ENCODE data around the gene UBE2A.

Gene UBE2A

DNA sequence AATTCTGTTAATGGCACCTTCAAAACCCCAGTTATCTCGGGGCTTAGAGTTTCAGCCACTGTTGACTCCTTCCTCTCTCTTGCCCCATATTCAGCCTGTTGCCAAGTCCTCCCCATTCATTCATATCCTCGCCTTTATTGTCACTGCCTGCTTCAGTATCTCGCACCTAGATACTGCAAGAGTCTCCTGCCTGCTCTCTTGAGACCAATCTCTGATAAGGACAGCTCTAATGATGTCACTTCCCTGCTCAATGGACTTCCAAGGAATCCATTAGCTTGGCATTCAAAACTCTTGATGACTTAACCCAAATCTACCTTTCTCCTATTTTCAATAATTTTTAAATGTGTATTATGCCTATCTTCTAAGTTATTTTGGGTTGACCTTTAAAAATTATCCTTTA lies 1.1 kb upstream of the UBE2A start:
- Histone ChIP-seq H3K4me3 (ENCODE audit: insufficient read depth, low read depth, low read length, poor library complexity, severe bottlenecking) (peak overlapping the region; percentile 68), H3K4me1 (ENCODE audit: control insufficient read depth, insufficient read depth, low read length, poor library complexity, severe bottlenecking) (peaks cover 8% of the 10 kb centered on the region), H3K9me3 (ENCODE audit: control insufficient read depth, low read length) (no peaks in the 10 kb centered on the region), H3K27me3 (replicated peaks; ENCODE audit: control insufficient read depth, insufficient read depth, low read length, poor library complexity, severe bottlenecking) (no peaks in the 10 kb centered on the region), H3K27ac (ENCODE audit: insufficient read depth, low read length, poor library complexity, severe bottlenecking) (no peak overlapping the region), H3K36me3 (ENCODE audit: control insufficient read depth, insufficient read depth, low read length) (no peaks in the 10 kb centered on the region)
- no peak for DNase-seq

DNA sequence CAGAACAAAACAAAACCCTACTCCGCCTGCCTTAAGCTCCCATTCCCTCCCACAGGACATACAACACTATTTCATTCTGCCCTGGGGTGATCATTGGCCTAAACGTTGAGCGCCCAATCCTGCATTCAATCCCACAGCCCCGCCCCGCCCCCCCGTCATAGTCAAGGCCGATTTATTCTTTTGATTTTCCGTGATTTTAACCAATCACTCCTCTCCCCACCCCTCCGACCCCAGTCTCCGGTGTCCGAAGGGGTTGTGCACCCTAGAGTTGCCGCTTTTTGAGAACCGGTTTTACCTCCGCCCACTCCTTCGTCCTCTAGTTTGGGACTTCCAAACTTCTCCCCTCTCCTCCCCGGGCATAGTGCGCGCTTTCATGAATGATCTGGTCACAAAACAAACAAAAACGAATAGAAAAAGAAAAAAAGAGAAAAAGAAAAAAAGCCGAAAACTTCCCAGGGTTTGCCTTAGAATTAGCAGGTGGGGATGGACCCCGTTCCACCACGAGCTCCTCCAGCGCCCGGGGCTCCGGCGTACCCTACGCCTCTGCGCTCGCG lies 446 bp upstream of the UBE2A start:
- H3K27ac ChIP-seq (ENCODE audit: insufficient read depth, low read length, poor library complexity, severe bottlenecking), result peak overlapping the region; percentile 79
- peak overlapping the region; percentile 68 for H3K4me3 ChIP-seq (ENCODE audit: insufficient read depth, low read depth, low read length, poor library complexity, severe bottlenecking)
- no peaks in the 10 kb centered on the region for H3K9me3 ChIP-seq (ENCODE audit: control insufficient read depth, low read length)
- H3K4me1 ChIP-seq (ENCODE audit: control insufficient read depth, insufficient read depth, low read length, poor library complexity, severe bottlenecking), result peaks cover 8% of the 10 kb centered on the region
- peak in 1 of 3 donors; percentile 9 for DNase-seq
- H3K27me3 ChIP-seq (replicated peaks; ENCODE audit: control insufficient read depth, insufficient read depth, low read length, poor library complexity, severe bottlenecking), result no peaks in the 10 kb centered on the region
- H3K36me3 ChIP-seq (ENCODE audit: control insufficient read depth, insufficient read depth, low read length), result no peaks in the 10 kb centered on the region

DNA sequence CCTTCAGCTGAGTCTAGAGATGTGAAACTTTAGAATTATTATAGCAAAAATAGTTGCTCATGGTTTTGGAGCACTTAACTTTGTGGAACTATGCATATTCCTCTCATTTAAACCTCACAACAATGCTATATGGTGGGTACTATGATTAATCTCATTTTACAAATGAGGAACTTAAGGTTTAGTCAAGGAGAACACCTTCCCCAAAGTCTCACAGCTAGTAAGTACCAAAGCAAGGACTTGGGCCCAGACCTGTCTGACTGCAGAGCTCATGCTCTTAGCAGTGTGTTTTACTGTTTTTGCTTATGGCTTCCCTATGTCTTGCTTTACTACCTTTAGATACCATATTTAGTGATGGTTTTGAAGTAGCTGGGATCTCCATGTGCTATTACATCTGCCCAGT lies 5.1 kb downstream of the UBE2A start:
- no peaks in the 10 kb centered on the region for H3K27me3 ChIP-seq (replicated peaks; ENCODE audit: control insufficient read depth, insufficient read depth, low read length, poor library complexity, severe bottlenecking)
- H3K4me1 ChIP-seq (ENCODE audit: control insufficient read depth, insufficient read depth, low read length, poor library complexity, severe bottlenecking), result peaks cover 4% of the 10 kb centered on the region
- H3K4me3 ChIP-seq (ENCODE audit: insufficient read depth, low read depth, low read length, poor library complexity, severe bottlenecking), result no peak overlapping the region
- no peak overlapping the region for H3K27ac ChIP-seq (ENCODE audit: insufficient read depth, low read length, poor library complexity, severe bottlenecking)
- no peaks in the 10 kb centered on the region for H3K9me3 ChIP-seq (ENCODE audit: control insufficient read depth, low read length)
- no peak for DNase-seq
- peaks cover 6% of the 10 kb centered on the region for H3K36me3 ChIP-seq (ENCODE audit: control insufficient read depth, insufficient read depth, low read length)

DNA sequence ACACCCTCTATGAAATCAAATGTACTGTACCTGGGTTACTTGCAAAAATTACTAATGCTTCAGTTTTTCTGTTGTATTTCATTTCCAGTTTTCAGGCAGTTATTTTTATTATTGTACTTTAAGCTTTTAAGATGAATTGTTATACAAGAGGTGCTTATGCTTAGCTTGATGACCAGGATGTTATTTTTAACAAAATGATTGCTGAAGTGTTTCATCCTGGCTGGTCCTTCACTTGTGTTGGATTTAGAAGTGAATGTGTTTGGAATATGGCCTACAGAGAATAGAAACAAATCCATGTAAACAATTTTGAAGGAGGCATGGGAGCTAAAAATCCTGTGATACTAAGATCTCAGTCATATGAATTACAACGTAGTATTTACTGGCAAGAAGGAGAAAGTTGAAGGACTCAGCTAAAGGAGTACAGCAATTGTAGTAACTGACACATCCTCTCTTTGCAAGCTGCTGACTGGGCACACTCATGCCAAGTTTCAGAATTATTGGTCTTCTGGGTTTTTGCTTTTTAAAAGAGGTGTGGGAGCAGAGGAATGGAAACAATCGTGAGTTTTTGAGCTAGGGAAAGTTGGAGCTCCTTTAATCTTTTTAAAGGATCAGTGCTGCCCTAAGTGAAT lies 9.2 kb downstream of the UBE2A start:
- H3K27me3 ChIP-seq (replicated peaks; ENCODE audit: control insufficient read depth, insufficient read depth, low read length, poor library complexity, severe bottlenecking), result no peaks in the 10 kb centered on the region
- no peaks in the 10 kb centered on the region for H3K4me1 ChIP-seq (ENCODE audit: control insufficient read depth, insufficient read depth, low read length, poor library complexity, severe bottlenecking)
- no peak overlapping the region for H3K27ac ChIP-seq (ENCODE audit: insufficient read depth, low read length, poor library complexity, severe bottlenecking)
- H3K36me3 ChIP-seq (ENCODE audit: control insufficient read depth, insufficient read depth, low read length), result peaks cover 6% of the 10 kb centered on the region
- H3K9me3 ChIP-seq (ENCODE audit: control insufficient read depth, low read length), result no peaks in the 10 kb centered on the region
- H3K4me3 ChIP-seq (ENCODE audit: insufficient read depth, low read depth, low read length, poor library complexity, severe bottlenecking), result no peak overlapping the region
- DNase-seq, result no peak

DNA sequence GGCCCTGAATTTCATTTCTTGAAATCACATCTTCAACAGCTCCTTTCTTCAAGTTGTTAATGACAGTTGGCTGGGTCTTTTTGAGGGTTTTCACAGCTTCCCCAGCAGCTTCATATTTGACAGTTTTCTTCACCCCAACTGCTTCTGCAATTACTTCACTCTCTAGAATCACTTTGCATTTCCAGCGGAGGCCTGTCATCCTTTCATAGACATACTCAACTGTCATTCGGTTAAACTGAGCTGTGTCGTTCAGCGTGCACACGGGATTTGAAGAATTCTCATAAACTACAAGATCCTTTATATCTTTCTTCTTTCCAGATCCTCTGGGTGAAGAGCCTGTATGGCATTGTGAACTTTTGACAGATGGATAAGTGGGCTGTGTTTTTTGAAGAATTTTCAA lies 15.4 kb downstream of the UBE2A start:
- H3K4me1 ChIP-seq (ENCODE audit: control insufficient read depth, insufficient read depth, low read length, poor library complexity, severe bottlenecking), result no peaks in the 10 kb centered on the region
- no peaks in the 10 kb centered on the region for H3K27me3 ChIP-seq (replicated peaks; ENCODE audit: control insufficient read depth, insufficient read depth, low read length, poor library complexity, severe bottlenecking)
- no peak overlapping the region for H3K4me3 ChIP-seq (ENCODE audit: insufficient read depth, low read depth, low read length, poor library complexity, severe bottlenecking)
- H3K9me3 ChIP-seq (ENCODE audit: control insufficient read depth, low read length), result no peaks in the 10 kb centered on the region
- DNase-seq, result no peak
- H3K36me3 ChIP-seq (ENCODE audit: control insufficient read depth, insufficient read depth, low read length), result peaks cover 21% of the 10 kb centered on the region
- H3K27ac ChIP-seq (ENCODE audit: insufficient read depth, low read length, poor library complexity, severe bottlenecking), result no peak overlapping the region

DNA sequence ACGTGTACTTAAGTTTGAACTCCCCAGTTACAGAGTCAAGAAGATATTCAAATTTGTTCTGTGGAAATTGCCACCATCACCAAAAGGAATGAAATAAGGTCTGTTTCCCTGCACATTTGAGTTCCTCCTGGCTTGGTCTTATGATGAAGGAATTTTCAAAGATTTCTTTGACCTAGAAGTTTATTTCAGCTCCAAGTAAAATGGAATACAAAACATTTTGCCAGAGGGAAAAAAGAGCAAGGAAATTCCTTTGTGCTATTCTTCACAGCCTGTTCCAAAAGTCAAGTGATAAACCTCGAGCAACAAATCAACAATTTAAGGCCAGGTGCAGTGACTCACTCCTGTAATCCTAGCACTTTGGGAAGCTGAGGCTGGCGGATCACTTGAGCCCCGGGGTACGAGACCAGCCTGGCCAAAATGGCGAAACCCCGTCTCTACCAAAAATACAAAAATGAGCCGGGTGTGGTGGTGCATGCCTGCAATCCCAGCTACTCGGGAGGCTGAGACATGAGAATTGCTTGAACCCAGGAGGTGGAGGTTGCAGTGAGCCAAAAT lies 28.4 kb downstream of the UBE2A start:
- DNase-seq, result no peak
- Histone ChIP-seq H3K4me1 (ENCODE audit: control insufficient read depth, insufficient read depth, low read length, poor library complexity, severe bottlenecking) (no peaks in the 10 kb centered on the region), H3K36me3 (ENCODE audit: control insufficient read depth, insufficient read depth, low read length) (peaks cover 3% of the 10 kb centered on the region), H3K9me3 (ENCODE audit: control insufficient read depth, low read length) (no peaks in the 10 kb centered on the region), H3K27me3 (replicated peaks; ENCODE audit: control insufficient read depth, insufficient read depth, low read length, poor library complexity, severe bottlenecking) (no peaks in the 10 kb centered on the region), H3K27ac (ENCODE audit: insufficient read depth, low read length, poor library complexity, severe bottlenecking) (no peak overlapping the region), H3K4me3 (ENCODE audit: insufficient read depth, low read depth, low read length, poor library complexity, severe bottlenecking) (no peak overlapping the region)

DNA sequence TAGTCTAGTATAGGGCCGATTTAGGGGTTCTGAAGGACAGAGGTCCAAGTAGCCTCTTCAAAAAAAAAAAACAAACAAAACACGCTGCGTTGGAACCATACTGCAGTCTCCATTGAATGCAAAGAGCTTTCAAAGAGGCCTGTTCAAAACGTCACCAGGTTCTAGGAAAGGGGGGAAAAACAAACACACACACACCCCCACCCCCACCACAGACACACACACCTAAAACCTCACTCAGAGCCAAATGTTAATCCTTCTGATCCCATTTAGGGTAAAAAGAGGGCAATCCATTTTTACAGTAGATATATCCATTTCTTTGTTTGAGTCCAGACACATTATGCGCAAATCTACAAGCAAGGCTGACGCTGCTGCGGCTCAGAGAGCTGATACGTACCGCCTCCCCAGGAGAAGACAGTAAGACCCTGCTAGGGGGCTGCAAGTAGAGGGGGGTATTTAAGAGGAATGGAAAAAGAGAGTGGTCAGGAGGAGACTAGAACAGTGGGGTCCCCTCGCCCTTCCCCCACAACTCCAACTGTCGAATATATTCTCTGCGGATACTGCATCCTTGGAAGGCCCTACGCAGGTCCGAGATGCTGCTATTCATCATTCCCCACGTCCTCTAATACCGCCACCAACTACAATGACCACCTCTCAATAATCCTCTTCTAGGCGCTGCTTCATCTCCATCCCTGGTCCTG lies 30.6 kb downstream of the UBE2A start:
- H3K36me3 ChIP-seq (ENCODE audit: control insufficient read depth, insufficient read depth, low read length), result peaks cover 3% of the 10 kb centered on the region
- no peaks in the 10 kb centered on the region for H3K9me3 ChIP-seq (ENCODE audit: control insufficient read depth, low read length)
- H3K27ac ChIP-seq (ENCODE audit: insufficient read depth, low read length, poor library complexity, severe bottlenecking), result peak overlapping the region; percentile 84
- H3K4me1 ChIP-seq (ENCODE audit: control insufficient read depth, insufficient read depth, low read length, poor library complexity, severe bottlenecking), result no peaks in the 10 kb centered on the region
- no peaks in the 10 kb centered on the region for H3K27me3 ChIP-seq (replicated peaks; ENCODE audit: control insufficient read depth, insufficient read depth, low read length, poor library complexity, severe bottlenecking)
- no peak for DNase-seq
- peak overlapping the region; percentile 75 for H3K4me3 ChIP-seq (ENCODE audit: insufficient read depth, low read depth, low read length, poor library complexity, severe bottlenecking)

DNA sequence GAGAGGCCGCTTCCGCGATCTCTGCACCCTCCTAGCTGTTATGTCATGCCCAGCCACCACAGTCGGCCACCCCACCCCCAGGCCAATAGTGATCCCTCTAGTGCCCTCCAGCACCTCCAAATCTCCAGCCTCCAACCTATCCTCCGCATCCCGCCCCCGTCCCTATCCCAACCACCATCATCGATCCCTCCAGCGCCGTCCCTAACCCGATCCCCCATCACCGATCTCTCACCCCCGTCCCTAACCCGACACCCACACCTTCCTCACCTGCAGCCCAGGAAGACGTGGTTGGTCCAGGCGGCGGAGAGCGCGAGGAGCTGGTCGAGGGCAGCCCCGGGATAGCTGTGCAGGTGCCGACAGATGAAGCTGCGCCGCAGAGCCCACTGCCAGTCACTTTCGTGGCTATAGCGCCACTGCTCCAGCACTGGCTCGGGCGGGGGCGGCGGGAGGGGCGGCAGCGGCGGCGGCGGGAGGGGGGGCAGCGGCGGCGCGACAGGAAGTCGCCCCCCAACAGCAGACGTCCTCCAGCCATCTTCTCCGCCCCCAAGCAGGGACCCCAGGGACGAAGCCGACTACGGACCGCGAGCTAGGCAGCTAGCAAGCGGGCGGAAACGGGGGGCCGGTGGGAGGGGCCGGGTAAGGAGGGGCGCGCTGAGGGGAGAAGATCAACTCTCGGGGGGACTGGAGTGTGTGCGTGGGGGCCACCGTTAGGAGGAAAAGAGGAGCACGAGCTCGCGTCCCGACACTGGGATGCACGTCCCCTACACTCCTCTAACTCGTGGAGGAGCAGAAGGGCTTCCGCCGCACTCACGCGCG lies 31.3 kb downstream of the UBE2A start:
- Histone ChIP-seq H3K36me3 (ENCODE audit: control insufficient read depth, insufficient read depth, low read length) (peaks cover 3% of the 10 kb centered on the region), H3K9me3 (ENCODE audit: control insufficient read depth, low read length) (no peaks in the 10 kb centered on the region), H3K27ac (ENCODE audit: insufficient read depth, low read length, poor library complexity, severe bottlenecking) (peak overlapping the region; percentile 84), H3K4me3 (ENCODE audit: insufficient read depth, low read depth, low read length, poor library complexity, severe bottlenecking) (peak overlapping the region; percentile 75), H3K4me1 (ENCODE audit: control insufficient read depth, insufficient read depth, low read length, poor library complexity, severe bottlenecking) (no peaks in the 10 kb centered on the region), H3K27me3 (replicated peaks; ENCODE audit: control insufficient read depth, insufficient read depth, low read length, poor library complexity, severe bottlenecking) (no peaks in the 10 kb centered on the region)
- peak; percentile 9 to 39 (median 32) for DNase-seq

DNA sequence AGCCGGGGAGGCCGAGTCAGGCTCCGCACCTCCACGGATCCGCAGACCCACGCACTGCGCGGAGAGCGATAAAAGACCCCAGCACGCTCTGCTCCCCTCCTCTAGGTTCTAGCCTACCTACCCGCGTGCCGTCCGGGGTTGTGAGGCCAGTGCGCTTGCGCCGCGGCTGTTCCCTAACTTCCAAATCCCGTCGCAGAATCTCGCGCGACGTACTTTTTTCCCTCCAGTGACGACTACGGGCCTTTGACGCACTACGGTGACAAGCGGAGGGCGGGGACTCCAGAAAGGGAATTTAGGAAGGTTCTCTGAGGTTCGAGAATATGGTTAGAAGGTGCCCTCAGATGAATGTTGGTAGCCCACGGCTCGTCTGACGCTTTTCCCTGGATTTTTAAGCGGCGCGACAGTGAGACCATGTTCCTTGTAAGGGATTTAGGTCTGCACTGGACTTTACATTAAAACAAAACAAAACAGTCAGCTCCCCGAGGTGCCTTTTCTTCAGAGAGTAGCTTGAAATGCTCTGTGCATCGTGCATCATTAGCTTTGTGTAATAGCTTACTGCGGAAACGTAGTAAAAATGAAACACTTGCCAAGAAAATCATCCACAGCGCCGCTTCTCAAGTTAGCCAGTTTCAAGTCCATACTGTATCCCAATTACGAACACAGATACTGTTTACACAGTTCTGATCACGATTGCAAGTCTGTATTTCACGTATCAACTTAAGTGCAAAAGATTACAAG lies 32.1 kb downstream of the UBE2A start, which contains the start of gene NKRF:
TSS of gene NKRF (minus strand) at position 145 of the 738 bp plus-strand sequence.
- H3K4me3 ChIP-seq (ENCODE audit: insufficient read depth, low read depth, low read length, poor library complexity, severe bottlenecking), result peak within 1 kb of the TSS; percentile 75
- H3K36me3 ChIP-seq (ENCODE audit: control insufficient read depth, insufficient read depth, low read length), result no peaks in the 10 kb centered on the region
- no peaks in the 10 kb centered on the region for H3K27me3 ChIP-seq (replicated peaks; ENCODE audit: control insufficient read depth, insufficient read depth, low read length, poor library complexity, severe bottlenecking)
- DNase-seq, result peak; percentile 80 to 89 (median 85)
- H3K27ac ChIP-seq (ENCODE audit: insufficient read depth, low read length, poor library complexity, severe bottlenecking), result peak within 1 kb of the TSS; percentile 84
- no peaks in the 10 kb centered on the region for H3K4me1 ChIP-seq (ENCODE audit: control insufficient read depth, insufficient read depth, low read length, poor library complexity, severe bottlenecking)
- no peaks in the 10 kb centered on the region for H3K9me3 ChIP-seq (ENCODE audit: control insufficient read depth, low read length)

Data from effector memory CD4-positive, alpha-beta T cell (primary cell).